Esophagus muscularis mucosa (tissue), 3 donors: ENCODE measurements around the gene TSC1.

Experiments
- CTCF ChIP-seq, 3 experiments: fragments of 200-600 bp in 2 of 3; fragments of 450-650 bp in 1 of 3; sonication (generic) in 2 of 3; IDR thresholded peaks; one replicate each; pipeline ENCODE4 v1.5.1; 2017 to 2019; ENCODE audit warnings: antibody characterized with exemption in 3 of 3, mild to moderate bottlenecking in 2 of 3, moderate library complexity in 1 of 3
- POLR2A ChIP-seq: fragments of 450-650 bp; IDR thresholded peaks from one replicate; pipeline ENCODE4 v1.6.1; 2017; ENCODE audit warnings: antibody characterized with exemption, moderate library complexity, mild to moderate bottlenecking, low read depth

- TF ChIP-seq CTCF (IDR thresholded peaks at IDR 0.05) (no peak), POLR2A (no peak)
Observed at GRCh38 chr9:132853482-132853881, 90.9 kb downstream of the TSC1 start.
